GM12874 (cell line): ENCODE measurements around the gene YWHAH.

ENCODE experiments used
- TF ChIP-seq, protein P1 (sequence below): IDR thresholded peaks from 2 replicates; pipeline ENCODE4 v1.5.1; 2011; ENCODE audit warnings: low read depth, mild to moderate bottlenecking, control low read depth, low read length, moderate library complexity; ENCODE audit not compliant: insufficient read depth

Gene YWHAH

DNA sequence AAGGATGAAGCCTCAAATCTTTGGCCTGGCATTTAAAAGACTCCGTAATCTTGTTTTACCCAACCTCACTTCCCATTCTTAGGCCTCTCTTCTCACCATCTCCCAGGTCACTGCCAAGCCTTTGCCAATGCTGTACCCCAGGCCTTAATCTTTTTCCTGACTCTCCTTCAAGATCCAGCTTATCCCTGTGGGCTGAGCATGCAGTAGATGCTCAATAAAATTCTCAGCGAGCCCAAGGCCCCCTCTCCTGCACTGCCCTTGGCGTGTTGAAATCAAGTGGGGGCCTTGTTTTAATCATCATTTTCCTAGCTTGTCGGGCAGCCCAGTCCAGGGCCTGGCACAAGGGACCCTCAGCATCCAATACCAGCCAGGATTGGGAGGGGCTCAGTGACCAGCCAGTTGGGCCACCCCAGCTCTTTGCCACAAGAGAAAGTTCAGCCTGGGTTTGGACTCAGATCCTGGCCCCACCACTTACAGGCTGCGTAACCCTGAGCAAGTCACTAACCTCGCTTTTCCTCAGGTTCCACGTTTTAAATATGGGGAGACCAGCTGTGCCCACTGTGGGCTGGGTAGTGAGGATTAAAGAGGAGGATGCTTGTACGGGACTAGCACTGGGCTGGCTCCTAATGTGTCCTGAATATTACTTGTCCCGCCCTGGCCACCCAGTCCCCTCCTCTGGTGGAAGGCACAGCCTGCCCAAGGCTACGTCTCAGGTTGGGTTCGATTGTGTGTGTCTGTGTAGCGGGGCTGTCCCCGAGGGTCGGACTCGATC lies 943 bp upstream of the YWHAH start:
- TF ChIP-seq, protein P1, sequence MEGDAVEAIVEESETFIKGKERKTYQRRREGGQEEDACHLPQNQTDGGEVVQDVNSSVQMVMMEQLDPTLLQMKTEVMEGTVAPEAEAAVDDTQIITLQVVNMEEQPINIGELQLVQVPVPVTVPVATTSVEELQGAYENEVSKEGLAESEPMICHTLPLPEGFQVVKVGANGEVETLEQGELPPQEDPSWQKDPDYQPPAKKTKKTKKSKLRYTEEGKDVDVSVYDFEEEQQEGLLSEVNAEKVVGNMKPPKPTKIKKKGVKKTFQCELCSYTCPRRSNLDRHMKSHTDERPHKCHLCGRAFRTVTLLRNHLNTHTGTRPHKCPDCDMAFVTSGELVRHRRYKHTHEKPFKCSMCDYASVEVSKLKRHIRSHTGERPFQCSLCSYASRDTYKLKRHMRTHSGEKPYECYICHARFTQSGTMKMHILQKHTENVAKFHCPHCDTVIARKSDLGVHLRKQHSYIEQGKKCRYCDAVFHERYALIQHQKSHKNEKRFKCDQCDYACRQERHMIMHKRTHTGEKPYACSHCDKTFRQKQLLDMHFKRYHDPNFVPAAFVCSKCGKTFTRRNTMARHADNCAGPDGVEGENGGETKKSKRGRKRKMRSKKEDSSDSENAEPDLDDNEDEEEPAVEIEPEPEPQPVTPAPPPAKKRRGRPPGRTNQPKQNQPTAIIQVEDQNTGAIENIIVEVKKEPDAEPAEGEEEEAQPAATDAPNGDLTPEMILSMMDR: no peak

DNA sequence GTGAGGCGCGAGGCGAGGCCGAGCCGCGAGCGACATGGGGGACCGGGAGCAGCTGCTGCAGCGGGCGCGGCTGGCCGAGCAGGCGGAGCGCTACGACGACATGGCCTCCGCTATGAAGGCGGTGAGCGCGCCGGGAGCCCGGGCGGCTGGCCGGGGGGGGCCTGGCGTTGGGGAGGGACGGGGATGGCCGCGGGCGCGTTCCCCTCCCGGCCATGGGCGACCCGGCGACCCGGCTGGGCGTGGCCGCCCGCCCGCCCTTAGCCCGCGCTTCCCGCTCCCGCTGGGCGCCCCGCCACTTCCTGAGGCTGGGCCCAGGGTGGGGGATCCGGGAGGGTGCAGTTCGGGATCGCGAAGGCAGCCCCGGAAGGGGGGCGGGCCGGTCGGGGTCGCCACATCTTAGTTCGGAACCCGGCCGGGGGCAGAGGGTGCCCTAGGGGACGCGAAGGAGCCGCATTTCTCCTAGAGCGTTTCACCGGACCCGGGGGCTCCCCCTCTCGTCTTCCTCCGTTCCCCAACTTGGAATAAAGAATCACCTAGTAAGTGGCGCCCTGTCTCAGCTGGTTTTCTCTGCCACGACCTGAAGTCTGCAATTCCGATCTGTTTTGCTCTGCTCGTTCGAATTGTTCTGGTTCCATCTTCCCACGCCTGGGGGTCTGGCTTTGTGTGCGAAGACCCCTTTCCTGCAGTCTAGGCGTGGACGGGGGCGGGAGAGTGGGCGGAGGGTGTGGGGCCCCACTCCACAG lies 536 bp downstream of the YWHAH start:
- TF ChIP-seq, protein P1: no peak

DNA sequence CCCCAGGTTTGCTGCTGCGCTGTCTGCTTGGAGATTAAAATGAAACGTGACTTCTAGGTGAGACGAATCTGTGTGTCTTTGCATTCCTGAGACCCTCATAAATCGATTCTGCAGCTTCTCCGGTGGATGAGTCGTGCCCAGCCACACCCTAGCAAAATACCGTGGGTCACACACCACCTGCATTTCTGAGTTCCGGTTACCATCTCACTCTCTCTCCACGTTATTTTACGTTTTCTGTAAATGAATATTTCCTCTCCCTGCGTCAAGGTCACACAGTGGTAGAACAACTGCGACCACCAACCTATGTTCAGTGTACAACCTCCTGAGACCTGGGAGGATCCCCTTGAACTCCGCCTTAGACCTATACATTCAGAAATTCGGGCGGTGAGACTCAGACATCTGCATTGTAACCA lies 1.1 kb downstream of the YWHAH start:
- TF ChIP-seq, protein P1: no peak

DNA sequence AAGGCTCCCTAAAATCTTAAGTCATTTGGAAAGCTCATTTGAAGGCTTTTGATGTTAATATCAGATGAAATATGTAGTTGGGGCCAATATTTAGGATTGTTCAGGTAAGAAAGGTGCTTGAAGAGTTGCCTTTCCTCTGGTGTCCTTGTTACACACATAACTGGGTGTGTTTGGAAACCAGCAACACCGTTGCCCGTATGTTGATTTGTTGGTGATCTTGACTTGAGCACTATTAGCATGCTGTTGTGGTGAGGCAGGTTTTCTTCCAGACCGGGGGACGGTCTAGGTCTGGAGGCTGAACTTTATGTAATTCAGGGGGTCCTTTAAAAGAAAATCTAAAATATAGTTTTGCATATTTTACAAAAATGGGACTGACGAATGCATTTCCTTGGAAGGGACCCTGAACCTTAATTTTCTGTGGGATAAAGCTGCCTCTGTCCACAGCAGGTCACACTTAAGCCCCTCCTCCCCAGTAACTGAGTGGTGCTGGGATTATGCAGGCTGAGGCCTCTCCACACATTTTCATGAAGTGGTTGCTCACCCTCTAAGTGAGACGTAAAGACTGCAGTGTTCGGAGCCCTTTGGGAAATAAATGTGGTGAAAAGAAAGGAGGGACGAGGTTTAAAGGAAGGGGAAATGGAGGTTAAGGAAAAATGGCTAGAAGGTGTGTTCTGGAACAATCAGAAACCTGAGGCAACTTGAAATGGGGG lies 1.8 kb downstream of the YWHAH start:
- TF ChIP-seq, protein P1: no peak

DNA sequence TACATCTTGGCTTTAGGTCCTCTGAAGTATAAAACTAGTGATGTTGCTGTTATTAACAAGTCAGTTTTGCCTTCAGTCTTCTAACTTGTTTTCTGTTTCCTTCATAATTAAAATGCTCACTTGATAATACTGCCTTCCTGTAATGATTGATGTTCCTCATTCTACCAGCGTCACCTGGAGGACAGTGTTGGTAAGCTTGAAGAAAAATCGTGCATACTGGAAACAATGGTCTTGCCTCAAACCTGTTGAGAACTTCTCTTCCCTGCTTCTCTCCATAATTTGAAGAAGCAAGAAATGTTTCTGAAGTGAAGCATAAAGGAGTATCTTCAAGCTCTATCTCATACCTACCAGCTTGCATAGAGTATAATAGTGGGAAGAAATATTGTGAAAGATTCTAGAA lies 3.0 kb downstream of the YWHAH start:
- TF ChIP-seq, protein P1: peak; percentile 64

DNA sequence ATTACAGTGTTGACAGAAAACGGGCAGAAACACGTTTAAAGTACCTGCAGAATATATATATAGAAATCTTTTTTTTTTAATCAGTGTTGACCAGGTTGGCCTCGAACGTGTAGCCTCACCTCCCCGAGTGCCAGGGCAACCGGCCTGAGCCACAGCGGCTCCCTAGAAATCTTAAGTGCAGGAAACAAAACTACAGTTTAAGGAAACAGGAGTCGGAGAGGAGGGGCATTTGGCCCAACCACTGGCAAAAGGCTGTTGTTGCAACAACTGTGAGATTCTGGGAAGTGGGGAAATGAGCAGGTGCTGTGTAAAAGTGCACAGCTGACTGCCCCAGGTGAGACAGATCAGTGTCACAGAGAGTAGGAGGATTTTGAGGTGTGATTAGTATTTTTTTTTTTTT lies 3.7 kb downstream of the YWHAH start:
- TF ChIP-seq, protein P1: no peak

DNA sequence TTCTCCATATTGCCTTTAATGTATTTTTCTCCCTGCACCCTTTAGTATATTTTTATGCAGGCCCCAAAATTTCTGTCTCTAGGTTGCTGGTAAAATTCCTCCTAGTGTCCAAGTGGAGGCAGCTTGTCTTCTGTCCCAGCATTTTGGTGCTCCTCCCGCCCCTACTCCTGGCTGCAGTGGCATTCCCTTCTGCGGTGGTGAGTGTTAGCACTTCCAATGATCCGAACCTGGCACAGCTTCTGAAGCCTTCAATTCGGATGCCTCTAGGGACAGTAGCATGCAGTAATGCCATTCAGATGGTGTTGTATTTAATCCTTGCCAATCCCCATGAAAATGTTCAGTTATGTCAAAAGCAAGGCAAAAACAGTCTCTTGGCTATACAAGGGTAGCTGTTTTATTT lies 5.9 kb downstream of the YWHAH start:
- TF ChIP-seq, protein P1: no peak
